Measurements from ENCODE around the gene CTCFL.

Gene CTCFL

DNA sequence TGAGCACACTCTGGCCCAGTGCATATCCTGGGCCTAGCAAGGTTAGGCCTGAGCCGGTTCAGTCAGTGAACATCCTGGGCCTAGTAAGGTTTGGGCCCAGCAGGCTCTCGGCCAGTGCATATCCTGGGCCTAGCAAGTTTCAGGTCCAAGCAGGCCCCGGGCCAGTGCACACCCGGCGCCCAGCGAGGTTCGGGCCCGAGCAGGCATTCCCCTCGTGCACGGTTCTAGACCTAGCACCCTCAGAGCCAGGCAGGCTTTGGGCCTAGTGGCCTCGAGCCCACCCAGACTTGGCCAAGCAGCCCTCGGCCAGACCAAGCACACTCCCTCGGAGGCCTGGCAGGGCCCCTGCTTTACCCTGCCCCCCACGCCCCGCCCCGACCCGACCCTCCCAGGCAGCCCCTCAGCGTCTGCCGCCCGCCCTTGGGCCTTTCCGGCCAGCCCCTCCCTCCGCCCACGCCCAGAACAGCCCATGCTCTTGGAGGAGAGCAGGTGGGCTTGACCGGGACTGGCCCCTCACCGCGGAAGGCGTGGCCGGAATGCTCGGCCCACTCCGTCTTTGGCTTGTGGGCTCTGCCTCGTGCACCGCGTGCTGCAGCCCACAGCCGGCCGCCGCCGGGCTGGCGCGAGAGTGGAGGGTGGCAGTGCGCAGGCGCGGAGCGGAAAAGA is at the start of gene CTCFL:
Gene CTCFL, minus strand, starts transcription at position 630 of the 666 bp plus-strand sequence. CDS start 935 bp downstream, outside the sequence.
- no peak for ATAC-seq

DNA sequence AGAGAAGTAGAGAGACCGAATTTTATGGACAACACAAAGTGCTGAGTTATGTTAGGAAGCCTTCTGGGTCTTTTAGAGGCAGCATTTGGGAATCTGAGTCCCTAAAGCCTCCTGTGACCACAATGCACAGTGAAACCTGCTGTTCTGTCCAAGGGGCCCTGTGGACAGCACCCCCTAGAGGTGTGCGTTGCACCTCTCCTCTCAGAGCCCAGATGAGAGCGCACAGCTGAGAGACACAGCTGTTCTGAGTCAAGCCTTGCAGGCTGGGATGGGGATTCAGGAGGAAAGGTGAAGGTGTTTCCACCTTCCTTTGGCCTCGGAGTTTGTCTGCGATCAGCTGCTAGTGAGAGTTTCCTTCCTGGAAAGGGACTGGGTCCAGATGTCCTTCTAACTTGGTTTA is 49.0 kb upstream of the CTCFL start:
- no peak for ATAC-seq

DNA sequence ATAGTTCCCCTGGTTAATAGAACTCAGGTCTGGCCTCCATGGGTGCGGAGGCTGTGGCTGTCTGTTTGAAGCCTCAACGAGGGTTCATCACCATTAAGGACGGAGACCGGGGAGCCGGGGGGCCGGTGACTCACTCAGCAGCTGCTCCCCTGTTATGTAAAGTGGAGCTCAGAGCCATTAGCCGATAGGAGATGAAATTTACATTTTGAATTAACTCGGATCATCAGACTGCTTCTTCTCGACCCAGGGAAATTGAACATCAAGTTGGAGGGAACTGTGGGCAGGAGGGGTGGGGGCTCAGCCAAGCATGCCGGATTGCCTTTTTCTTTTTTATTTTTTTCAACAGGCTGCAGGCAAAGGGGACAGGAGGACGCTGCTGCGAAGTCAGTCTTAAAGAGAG is 48.3 kb upstream of the CTCFL start:
- no peak for ATAC-seq

- ATAC-seq: no peak
Measured at GRCh38 chr20:57571782-57572416, 47.0 kb upstream of the CTCFL start.

- ATAC-seq: no peak
Measured at GRCh38 chr20:57570920-57571319, 46.0 kb upstream of the CTCFL start.

DNA sequence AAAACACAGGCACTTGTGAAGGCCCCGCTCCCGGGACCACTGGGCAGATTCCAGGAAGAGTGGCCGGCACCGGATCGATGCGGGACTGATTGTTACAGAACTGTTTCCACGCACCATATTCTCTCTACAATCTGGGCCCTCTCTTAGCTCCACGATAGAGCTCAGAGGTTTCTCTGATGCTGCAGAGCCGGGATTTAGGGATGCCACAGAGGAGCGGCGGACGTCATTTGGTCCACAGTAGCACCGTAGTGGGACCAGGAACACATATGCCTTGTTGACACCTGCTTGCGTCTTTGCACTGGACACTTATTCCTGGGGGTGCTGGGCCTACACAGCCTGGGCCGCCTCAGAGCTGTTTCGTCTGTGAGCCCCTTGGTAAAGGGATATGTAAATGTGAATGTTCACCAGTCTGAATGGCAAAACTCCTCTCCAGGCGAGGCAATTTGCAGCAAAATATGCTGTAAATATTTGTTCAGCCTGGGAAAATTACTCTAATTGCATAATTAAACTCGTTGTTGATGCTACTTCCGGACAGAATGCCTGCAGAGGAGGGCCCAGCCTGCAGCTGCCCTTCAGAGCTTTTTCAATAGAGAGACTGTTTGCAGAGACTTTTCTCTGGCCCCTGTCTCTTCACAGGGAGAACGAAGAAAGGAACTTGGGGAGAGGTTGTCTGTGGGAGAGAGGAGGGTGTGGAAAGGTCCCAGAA is 45.4 kb upstream of the CTCFL start:
- no peak for ATAC-seq

GRCh38 chr20:57568960-57569359 is 44.0 kb upstream of the CTCFL start:
- no peak for ATAC-seq

GRCh38 chr20:57568088-57568896 is 43.4 kb upstream of the CTCFL start:
- ATAC-seq: no peak

DNA sequence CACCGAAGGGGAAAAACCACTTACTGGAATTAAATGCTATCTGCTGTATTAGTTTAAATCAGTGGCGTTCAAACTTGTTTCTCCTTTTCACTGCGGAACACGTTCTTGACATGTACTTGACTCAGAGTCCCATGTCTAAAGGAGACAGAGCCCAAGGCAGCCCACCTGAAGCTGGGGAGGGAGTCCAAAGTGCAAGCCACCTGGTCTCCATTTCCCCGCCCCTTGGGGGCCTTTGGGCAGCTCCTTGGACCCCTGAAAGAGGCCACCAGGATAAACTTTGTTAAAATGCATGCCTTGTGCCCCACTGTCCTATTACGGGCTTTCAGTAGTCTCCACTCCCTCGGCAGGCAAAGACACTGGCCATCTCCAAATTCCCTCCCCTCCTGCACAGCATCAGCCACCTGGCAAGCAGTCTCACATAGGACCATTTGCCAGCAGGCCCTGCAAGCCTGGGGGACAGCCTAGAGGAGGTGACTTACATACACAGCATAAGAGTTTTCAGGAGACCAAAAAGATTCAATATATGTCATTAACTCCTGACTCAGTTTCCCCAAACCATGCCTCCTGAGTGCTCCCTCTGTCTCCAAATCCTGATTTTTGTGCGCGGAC is 42.6 kb upstream of the CTCFL start:
- ATAC-seq: no peak

DNA sequence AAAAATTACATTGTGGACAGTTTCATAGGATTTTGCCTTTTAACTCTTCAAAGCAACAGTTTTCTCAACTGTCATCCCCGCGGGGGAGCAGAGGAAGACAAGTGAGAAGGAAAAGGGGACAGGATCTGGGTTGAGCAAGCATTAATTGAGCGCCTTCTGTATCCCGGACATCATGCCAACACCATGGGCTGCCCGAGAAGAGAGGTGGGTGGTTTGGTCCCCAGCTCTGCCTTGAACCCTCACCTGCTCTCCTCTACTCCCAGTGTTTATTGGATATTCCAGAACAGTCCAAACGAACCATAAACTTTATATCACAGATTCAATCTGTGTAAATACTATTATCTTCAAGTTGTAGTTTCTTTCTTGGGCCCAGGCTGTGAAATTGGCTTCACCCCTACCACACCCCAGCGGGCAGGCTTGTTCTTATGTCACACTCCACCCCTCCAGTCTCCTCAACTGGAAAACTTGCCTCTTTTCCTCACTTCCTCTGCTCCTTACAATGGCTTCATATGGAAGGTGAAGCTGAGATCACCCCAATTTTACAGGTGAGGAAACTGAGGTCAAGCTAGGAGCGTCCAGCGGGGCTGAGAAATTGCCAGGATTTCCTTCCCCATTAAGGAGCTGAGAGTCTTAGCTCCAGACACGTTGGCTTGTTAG is 42.0 kb upstream of the CTCFL start:
- ATAC-seq: no peak

DNA sequence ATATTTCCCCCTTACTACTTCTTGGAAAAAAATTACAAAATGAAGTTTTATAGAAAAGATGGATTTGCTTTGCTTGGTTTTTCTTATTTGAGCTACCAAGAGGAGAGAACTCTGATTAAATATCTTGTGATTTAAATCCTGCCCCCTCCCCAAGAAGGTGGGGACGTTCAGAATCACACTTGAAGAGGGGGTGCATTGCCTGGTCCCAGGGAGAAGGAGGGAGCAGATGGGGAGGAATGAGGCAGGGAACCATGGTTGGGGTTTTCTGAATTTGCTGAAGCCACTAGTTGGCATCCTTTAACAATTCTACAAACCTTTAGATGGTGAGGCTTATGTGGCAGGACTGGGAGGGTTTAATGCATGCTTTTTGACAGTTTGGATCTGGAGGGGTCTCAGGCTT is 41.5 kb upstream of the CTCFL start:
- no peak for ATAC-seq

DNA sequence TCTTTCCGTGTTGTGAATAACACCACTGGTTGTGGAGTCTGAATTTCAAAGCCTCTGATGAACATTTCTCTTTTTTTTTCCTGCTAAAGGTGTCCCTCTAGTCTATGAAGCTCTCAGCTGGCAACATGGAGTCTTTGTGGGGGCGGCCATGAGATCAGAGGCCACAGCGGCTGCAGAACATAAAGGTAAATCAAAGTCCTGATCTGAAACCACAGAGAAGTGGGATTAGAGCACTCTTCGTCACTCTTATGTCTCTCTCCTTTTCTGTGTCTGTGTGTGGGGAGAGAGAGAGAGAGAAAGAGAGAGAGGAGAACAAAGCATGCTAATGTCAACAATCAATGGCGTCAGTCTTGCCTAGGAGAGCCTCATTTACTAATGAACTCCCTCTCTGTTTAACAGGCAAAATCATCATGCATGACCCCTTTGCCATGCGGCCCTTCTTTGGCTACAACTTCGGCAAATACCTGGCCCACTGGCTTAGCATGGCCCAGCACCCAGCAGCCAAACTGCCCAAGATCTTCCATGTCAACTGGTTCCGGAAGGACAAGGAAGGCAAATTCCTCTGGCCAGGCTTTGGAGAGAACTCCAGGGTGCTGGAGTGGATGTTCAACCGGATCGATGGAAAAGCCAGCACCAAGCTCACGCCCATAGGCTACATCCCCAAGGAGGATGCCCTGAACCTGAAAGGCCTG is 40.2 kb upstream of the CTCFL start:
- ATAC-seq: no peak

- no peak for ATAC-seq
Measured at GRCh38 chr20:57564180-57564802, 39.4 kb upstream of the CTCFL start.

GRCh38 chr20:57563522-57563921 is 38.6 kb upstream of the CTCFL start:
- ATAC-seq: no peak

DNA sequence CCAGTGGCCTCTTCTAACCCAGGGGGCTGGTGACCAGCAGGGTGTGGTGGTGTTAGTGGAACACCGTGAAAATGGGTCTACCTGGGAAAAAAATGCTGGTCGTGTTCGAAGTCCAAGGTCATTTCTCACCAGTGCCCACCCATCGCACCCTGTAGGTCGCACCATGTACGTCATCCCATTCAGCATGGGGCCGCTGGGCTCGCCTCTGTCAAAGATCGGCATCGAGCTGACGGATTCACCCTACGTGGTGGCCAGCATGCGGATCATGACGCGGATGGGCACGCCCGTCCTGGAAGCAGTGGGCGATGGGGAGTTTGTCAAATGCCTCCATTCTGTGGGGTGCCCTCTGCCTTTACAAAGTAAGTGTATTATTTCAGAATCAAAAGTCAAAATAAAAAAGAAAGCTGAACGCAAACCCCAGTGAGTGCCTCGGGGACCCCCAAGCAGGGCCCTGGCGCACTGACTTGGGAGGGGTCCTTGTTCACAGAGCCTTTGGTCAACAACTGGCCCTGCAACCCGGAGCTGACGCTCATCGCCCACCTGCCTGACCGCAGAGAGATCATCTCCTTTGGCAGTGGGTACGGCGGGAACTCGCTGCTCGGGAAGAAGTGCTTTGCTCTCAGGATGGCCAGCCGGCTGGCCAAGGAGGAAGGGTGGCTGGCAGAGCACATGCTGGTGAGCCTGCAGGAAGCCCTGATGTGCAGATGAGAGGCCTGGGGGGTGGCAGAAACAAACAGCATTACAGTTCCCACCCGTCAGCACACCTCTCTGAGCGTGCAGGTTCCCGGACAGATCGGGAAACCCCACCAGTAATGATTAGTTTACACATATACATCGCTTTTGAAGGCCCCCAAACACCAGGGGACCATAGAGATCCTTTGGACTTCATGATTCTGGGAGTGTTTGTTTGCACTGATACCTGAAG is 37.9 kb upstream of the CTCFL start:
- no peak for ATAC-seq

DNA sequence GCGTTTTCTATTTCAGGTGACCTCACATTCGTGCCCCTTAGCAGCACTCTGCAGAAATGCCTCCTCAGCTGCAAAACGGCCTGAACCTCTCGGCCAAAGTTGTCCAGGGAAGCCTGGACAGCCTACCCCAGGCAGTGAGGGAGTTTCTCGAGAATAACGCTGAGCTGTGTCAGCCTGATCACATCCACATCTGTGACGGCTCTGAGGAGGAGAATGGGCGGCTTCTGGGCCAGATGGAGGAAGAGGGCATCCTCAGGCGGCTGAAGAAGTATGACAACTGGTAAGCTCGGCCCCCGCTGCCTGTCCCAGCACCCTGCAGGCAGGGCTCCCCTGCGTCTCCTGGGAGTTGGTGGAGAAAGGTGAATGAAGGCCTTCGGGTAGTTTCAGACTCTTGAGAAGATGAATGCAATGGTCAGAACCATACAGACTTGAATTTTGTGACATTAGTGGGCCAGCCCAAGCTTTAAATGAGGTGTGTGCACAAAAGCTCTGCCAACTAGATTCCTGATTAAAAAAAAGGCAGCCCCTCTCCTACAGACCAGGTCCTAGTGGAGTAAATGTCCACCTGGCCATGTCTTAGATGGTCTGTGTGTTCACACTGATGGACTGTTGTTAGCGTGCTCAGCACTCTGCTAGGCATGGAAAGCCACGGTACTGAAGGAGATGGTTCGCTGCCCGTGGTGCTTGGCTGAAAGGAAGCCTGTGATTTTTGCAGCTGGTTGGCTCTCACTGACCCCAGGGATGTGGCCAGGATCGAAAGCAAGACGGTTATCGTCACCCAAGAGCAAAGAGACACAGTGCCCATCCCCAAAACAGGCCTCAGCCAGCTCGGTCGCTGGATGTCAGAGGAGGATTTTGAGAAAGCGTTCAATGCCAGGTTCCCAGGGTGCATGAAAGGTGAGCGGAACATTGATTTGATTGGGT is 36.7 kb upstream of the CTCFL start:
- ATAC-seq: no peak

DNA sequence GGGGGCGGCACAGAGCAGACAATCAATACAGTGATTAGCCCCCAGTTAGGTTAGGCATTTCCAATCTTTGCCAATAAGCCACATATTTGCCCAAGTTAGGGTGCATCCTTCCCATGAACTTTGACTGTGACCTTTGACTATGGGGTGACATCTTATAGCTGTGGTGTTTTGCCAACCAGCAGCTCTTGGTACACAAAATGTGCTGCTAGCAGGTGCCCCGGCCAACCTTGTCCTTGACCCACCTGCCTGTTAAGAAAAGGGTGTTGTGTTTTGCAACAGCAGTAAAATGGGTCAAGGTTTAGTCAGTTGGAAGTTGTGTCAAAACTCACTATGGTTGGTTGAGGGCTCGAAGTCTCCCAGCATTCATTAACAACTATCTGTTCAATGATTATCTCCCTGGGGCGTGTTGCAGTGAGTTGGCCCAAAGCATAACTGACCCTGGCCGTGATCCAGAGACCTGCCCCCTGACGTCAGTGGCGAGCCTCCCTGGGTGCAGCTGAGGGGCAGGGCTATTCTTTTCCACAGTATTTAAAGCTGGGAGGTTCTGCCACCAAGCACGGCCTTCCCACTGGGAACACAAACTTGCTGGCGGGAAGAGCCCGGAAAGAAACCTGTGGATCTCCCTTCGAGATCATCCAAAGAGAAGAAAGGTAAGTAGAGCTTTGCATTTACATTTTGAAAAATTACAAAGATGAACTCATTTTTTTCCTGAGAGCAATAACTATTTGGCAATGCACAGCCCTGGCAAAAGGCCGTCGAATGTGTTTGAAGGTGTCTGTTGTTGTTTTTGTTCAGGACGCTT is 35.8 kb upstream of the CTCFL start, which contains the start of gene PCK1:
Gene PCK1, plus strand, starts transcription at position 557 of the 802 bp plus-strand sequence. CDS start 302 bp downstream, outside the sequence.
- ATAC-seq: no peak
